Fibroblast of the aortic adventitia (primary cell): ENCODE results near the gene HID1. TPM values are rescaled to one million over a fixed set of nuclear protein-coding genes. Genes with fewer than 3 reads are reported as not detected.

Source experiments
- DNase-seq: peaks from one replicate; pipeline ENCODE4 v3.0.0-alpha.2; 2010; ENCODE audit warnings: low read depth
- H3K4me3 ChIP-seq: 2 replicates; pipeline ENCODE4 v1.5.1; 2011; ENCODE audit warnings: low read depth, mild to moderate bottlenecking, control low read depth, low read length, moderate library complexity
- CTCF ChIP-seq: IDR thresholded peaks from 2 replicates; pipeline ENCODE4 v1.5.1; 2011; ENCODE audit warnings: mild to moderate bottlenecking, low read length, control low read depth, inconsistent platforms; ENCODE audit not compliant: insufficient read depth
- total RNA-seq: library from RNA; depleted of rRNA; stranded (reverse); fragments of >200 nt; gene quantifications from 2 replicates; pipeline ENCODE4 v1.2.3, GENCODE V29; 2012; ENCODE audit warnings: low replicate concordance

HID1 gene
- 0.33 and 0.90 TPM in 2 replicates for total RNA-seq

- no peak for DNase-seq
- peak within 1 kb of the TSS; percentile 52 for H3K4me3 ChIP-seq
- TF ChIP-seq CTCF = no peak
Measured at GRCh38 chr17:74972107-74972972, at the start of gene HID1. HID1 (minus strand) TSS chr17:74972759; CDS start chr17:74972656, 103 bp downstream.

- no peak overlapping the region for H3K4me3 ChIP-seq
- DNase-seq = no peak
- no peak for TF ChIP-seq CTCF
Measured at GRCh38 chr17:75020331-75021110, 48.0 kb upstream of the HID1 start.

- TF ChIP-seq CTCF = no peak
- H3K4me3 ChIP-seq = no peak overlapping the region
- no peak for DNase-seq
Measured at GRCh38 chr17:75019710-75020109, 47.2 kb upstream of the HID1 start.

- H3K4me3 ChIP-seq = no peak overlapping the region
- no peak for TF ChIP-seq CTCF
- DNase-seq = no peak
Measured at GRCh38 chr17:75019146-75019545, 46.6 kb upstream of the HID1 start.

- no peak for TF ChIP-seq CTCF
- DNase-seq = no peak
- H3K4me3 ChIP-seq = peak overlapping the region; percentile 84
Measured at GRCh38 chr17:75013092-75013559, 40.6 kb upstream of the HID1 start.

GRCh38 chr17:75012346-75013091 lies 40.0 kb upstream of the HID1 start, which contains the start of gene MRPL58:
MRPL58 (plus strand) TSS chr17:75012670; CDS start chr17:75012687, 17 bp downstream.
- peak; percentile 81 for DNase-seq
- peak within 1 kb of the TSS; percentile 84 for H3K4me3 ChIP-seq
- TF ChIP-seq CTCF = peak; percentile 69
